ENCODE results near the gene CFAP119.

- TF ChIP-seq CTCF (IDR thresholded peaks at IDR 0.05), result no peak
- no peak for TF ChIP-seq POLR2A (IDR thresholded peaks at IDR 0.05)
Measured at GRCh38 chr16:30797670-30798309, 35.9 kb upstream of the CFAP119 start.
